GM21619 (cell line): ENCODE measurements around the gene MRPL54.
"Not testable (repeated sequence)": the region's sequence is repeated elsewhere in the genome, so short reads cannot be mapped to it uniquely, and the experiment has no call there.

Source experiments
- ATAC-seq: cut with Tn5 transposase; IDR thresholded peaks from one replicate; pipeline ENCODE4 v1.9.1; 2021; ENCODE audit not compliant: unreplicated experiment

The MRPL54 gene

DNA sequence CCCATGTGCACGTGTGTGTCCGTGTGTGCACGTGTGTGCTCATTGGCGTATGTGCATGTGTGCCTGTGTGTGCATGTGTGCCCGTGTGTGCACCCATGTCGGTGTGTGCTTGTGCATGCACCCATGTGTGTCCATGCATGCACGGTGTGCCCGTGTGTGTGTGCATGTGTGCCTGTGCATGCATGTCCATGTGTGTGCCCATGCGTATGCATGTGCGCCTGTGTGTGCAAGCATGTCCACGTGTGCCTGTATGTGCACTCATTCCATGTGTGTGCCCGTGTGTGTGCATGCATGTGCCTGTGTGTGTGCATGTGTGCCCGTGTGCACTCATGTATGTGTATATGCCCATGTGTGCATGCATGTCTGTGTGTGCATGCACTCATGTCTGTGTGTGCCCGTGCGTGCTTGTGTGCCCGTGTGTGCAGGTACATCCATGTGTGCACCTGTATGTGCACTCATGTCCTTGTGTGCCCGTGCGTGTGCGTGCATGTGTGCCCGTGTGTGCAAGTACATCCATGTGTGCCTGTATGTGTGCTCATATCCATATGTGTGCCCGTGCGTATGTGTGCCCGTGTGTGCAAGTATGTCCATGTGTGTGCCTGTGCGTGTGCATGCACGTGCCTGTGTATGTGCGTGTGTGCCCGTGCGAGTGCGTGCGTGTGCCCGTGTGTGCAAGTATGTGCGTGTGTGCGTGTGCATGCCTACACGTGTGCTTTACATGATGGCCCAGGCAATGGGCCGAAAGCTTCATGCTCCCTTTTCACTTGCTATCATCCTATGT is 45.3 kb downstream of the MRPL54 start:
- no peak for ATAC-seq

DNA sequence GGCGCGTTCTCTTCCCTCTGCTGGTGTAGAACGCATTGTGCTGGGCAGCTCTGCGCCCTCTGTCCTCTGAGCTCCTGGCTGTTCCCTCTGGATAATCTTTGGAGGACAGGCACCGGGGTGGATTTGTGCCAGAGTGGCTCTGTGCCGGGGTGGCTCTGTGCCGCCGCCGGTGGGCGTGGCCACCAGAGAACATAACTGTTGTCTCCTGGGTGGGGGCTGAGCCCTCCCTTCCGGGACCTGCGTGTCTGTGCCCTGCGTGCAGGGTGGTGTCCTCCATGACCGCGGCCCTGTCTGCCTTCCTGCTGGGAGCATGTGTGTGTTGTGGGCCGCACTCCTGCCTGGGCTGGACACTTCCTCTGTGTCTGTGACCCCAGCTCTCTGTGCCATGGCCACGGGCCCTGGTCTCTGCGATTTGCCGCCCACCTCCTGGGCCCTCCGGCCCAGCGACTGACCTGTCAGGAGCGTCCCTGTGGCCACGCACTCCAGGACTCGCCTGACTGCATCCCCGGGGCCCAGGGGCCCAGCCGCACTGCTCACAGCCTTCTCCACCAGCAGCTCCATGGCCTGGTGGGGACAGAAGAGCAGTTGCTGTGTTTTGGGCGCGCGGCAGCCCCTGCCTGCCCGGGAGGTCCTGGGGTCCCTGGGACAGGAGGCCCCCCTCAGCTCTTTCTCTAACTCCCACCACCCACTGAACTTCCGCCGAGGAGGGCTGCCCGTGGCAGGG is 46.1 kb downstream of the MRPL54 start:
- ATAC-seq, result no peak

GRCh38 chr19:3809881-3810707 is 47.6 kb downstream of the MRPL54 start:
- ATAC-seq, result no peak

- no peak for ATAC-seq
Measured at GRCh38 chr19:3810708-3811355, 48.4 kb downstream of the MRPL54 start.

DNA sequence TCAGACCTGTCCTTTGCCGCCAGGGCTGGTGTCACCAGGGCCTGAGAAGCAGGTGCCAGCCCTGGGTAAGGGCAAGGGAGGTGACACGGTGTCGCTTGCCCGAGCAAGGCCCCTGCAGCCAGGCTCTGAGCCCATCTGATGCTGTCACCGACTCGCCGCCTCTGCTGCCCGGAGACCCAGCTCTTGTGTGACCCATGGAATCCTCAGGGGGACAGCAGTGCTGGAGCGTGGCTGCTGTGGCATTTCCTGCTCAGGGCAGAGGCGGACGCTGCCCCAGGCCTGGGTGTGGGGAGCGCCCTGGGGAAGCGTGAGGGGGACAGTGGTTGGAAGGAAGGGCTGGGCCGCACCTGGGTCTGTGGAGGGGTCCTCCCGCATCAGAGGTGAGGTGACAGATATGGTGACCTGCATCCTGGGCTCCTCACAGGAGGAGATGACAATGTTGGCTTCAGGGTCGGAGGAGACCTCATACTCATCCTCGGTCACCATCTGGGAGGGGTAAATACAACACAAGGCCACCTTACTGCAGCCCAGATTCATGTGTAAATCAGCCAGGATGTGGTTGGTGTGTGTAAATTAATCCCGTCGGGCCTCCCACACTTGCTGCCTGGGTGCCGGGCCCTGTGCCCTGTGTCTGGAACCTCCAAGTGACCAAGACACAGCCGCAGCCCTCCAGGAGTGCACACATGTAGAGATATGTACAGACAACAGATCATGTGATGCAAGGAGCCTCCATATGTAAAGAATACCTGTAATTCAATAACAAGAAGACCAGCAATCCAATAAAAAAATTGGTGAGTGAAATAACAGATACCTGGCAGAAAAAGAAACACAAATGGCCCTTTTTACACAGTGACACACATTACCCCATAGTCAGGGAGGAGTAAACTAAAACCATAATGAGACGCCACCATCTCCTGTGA is 51.3 kb downstream of the MRPL54 start:
- no peak for ATAC-seq

DNA sequence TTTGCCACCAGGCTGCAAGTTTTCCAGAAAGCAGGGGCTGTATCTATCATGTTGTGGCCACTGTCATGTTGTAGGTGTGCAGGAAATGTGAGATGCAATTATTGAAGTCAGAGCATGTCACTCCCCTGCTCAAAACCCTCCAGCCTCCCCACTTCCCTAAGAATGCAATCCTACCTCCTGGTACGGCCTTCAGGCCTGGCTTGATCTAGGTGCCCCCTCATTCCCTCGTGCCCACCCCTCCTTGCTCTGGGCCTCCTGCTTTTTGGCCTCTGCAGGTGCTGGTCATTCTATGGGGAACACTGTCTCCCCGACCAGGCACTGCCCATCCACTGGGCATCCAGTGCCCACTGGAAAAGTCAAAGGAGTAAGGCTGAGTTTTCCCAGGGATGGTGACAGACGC is 52.2 kb downstream of the MRPL54 start:
- no peak for ATAC-seq

DNA sequence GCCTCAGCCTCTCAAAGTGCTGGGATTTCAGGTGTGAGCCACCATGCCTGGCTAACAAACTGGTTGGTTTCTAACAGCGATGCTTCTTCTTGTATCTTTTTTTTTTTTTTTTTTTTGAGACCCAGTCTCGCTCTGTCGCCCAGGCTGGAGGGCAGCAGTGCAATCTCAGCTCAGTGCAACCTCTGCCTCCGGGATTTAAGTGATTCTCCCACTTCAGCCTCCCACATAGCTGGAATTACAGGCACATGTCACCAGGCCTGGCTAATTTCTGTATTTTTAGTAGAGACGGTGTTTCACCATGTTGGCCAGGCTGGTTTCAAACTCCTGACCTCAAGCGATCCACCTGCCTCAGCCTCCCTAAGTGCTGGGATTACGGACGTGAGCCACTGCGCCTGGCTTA is 53.7 kb downstream of the MRPL54 start:
- not testable (repeated sequence) for ATAC-seq

- no peak for ATAC-seq
Measured at GRCh38 chr19:3816566-3817218, 54.2 kb downstream of the MRPL54 start.
